ENCODE results near the gene METTL1.

DNA sequence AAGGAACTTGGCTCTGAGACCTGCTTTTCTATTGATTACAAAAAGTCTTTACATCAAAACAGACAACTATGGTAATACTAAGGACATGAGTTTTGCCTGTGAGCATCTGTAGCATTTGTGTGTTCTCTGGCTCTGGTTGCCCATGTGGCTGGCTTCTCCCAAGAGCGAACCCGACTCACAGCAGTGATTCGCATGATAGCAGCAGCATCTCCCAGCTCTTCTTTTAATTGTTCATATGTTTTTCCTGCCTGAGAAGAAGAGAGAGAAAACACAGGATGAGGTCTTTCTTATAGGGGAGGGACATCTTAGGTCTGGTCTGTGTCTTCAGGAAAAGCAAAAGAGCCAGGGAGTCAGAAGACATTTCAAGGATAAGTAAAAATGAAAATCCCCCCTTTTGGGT lies 29.1 kb upstream of the METTL1 start:
- TF ChIP-seq POLR2A (IDR thresholded peaks at IDR 0.05; ENCODE audit: low read depth, low read length) (no peak), POLR2AphosphoS5 (IDR thresholded peaks at IDR 0.05; ENCODE audit: low read depth, low read length) (no peak)
